Stimulated activated CD8-positive, alpha-beta memory T cell treated with anti-CD3 and anti-CD28 coated beads, Interleukin-4, amount 100 ng/mL, for 48 hours (primary cell): ENCODE measurements around the gene UBP1.
"Not testable (repeated sequence)": the region's sequence is repeated elsewhere in the genome, so short reads cannot be mapped to it uniquely, and the experiment has no call there.

Source experiments
- DNase-seq: peaks from one replicate; pipeline ENCODE4 v3.0.0-alpha.2; 2020

The UBP1 gene

GRCh38 chr3:33433843-33434242 lies 6.4 kb downstream of the UBP1 start:
- DNase-seq: no peak

GRCh38 chr3:33430571-33430970 lies 9.6 kb downstream of the UBP1 start:
- no peak for DNase-seq

GRCh38 chr3:33430061-33430460 lies 10.1 kb downstream of the UBP1 start:
- DNase-seq: no peak

- DNase-seq: not testable (repeated sequence)
Observed at GRCh38 chr3:33429306-33429705, 10.9 kb downstream of the UBP1 start.

- no peak for DNase-seq
Observed at GRCh38 chr3:33428734-33429133, 11.5 kb downstream of the UBP1 start.

GRCh38 chr3:33426630-33427317 lies 13.4 kb downstream of the UBP1 start:
- DNase-seq: no peak

- no peak for DNase-seq
Observed at GRCh38 chr3:33426068-33426467, 14.1 kb downstream of the UBP1 start.

GRCh38 chr3:33425453-33425852 lies 14.8 kb downstream of the UBP1 start:
- no peak for DNase-seq

- DNase-seq: no peak
Observed at GRCh38 chr3:33424606-33425452, 15.4 kb downstream of the UBP1 start.

- DNase-seq: no peak
Observed at GRCh38 chr3:33420966-33421365, 19.2 kb downstream of the UBP1 start.

GRCh38 chr3:33419948-33420347 lies 20.3 kb downstream of the UBP1 start:
- no peak for DNase-seq

GRCh38 chr3:33417066-33417673 lies 23.0 kb downstream of the UBP1 start:
- peak; percentile 39 for DNase-seq

GRCh38 chr3:33410816-33411215 lies 29.4 kb downstream of the UBP1 start:
- not testable (repeated sequence) for DNase-seq

GRCh38 chr3:33403756-33404155 lies 36.4 kb downstream of the UBP1 start:
- no peak for DNase-seq

GRCh38 chr3:33402936-33403335 lies 37.3 kb downstream of the UBP1 start:
- no peak for DNase-seq

- no peak for DNase-seq
Observed at GRCh38 chr3:33401781-33402180, 38.4 kb downstream of the UBP1 start.

- DNase-seq: no peak
Observed at GRCh38 chr3:33398410-33398809, 41.8 kb downstream of the UBP1 start.

GRCh38 chr3:33395900-33396299 lies 44.3 kb downstream of the UBP1 start:
- no peak for DNase-seq

GRCh38 chr3:33394403-33395054 lies 45.7 kb downstream of the UBP1 start:
- DNase-seq: no peak

- no peak for DNase-seq
Observed at GRCh38 chr3:33392703-33393125, 47.5 kb downstream of the UBP1 start.

GRCh38 chr3:33392144-33392543 lies 48.1 kb downstream of the UBP1 start:
- no peak for DNase-seq

- DNase-seq: no peak
Observed at GRCh38 chr3:33391255-33391995, 48.8 kb downstream of the UBP1 start.

GRCh38 chr3:33389908-33390307 lies 50.3 kb downstream of the UBP1 start:
- DNase-seq: no peak
